Cortex of kidney (tissue), 1 donor: ENCODE measurements around the gene GRIK1.

ENCODE experiments used
- DNase-seq: peaks from one replicate; lab custom pipeline; 2025; lab: John Stamatoyannopoulos, UW

GRIK1 gene

DNA sequence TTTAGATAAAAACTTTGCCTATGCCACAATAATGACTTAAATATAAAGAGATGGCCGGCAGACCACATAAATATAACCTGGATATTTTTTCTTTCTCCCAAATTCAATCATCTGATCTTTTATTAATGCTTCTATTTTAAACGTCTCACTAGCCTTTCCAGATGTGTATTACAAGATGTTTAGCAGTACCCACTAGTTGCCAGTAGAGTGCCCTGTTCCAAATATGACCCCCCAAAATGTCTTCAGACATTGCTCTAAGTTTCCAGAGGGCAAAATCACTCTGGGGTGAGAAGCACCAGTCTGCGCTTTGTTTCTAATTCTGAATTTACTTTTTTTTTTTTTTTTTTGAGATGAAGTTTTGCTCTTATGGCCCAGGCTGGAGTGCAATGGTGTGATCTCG, 268.1 kb downstream of the GRIK1 start:
- DNase-seq: no peak

- no peak for DNase-seq
Observed at GRCh38 chr21:29670228-29670627, 269.6 kb downstream of the GRIK1 start.

DNA sequence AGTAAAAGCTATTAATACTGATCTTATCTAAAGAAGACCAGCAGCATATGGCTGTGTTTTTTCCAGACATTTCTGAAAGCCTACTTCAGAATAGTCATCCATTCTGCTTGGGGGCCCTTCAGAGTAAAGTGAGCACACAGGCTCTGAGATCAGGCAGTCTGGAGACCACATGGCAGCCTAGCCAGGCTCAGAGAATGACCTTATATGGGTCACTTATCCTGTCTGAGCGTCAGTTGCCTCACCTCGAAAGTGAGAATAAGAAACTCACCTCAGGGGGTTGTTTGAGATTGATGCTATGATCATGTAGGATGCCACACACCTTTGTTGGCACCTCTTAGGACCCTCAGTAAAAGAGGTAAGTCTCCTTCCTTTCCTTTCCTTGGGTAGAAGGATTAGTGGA, 270.4 kb downstream of the GRIK1 start:
- DNase-seq: no peak

- DNase-seq: no peak
Observed at GRCh38 chr21:29667651-29668050, 272.1 kb downstream of the GRIK1 start.

DNA sequence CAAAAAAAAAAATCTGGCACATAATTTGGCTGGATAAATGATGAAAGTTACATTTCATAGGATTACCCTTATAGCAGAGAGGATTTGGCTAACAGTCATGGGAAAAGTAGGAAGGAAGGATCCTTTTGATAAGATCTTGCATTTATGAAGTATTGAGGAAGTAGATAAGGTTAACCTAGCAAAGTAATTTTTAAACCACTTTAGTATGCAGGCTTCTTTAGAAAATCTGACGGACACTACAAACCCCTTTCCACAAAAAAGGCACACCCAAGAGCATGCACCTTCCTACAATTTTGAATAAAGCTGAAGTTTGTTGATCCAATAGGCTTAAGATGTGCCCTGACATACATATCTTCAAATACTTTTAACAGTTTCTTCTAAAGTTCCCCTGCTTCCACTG, 275.2 kb downstream of the GRIK1 start:
- no peak for DNase-seq

DNA sequence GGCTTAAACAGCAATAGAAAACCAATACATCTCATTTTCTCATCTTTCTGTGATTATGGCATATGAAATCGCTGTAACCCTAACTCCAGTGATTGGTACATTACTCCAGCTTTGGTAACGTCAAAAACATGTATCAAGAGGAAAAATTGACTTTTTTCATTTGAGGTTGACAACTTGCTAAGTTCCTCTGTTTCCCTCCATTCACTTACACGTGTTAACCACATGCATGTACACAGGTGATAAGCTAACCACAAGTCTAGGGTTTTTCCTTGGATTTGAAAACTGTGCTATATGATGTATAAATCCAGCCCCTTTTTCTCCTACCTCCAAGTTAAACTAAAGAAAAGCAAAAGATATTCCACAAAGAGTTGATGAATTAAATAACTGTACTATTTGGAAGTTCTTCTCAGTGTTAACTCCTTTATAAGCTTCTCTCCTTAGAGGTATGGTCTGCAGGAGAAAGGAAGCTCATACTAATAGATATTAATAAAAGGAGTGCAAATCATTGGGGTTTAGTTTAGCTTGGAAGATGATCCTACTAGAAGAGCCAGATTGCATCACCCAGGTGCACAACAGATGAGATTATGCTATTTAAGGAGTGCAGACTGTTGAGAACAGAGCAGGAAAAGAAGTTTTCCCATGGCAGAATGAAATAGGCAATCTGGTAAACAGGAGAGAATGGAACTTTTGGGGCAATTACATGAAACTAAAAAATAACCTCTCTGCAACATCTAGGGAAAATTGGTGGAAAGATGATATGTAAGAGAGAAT, 277.9 kb downstream of the GRIK1 start:
- DNase-seq: no peak

GRCh38 chr21:29660047-29660720, 279.6 kb downstream of the GRIK1 start:
- DNase-seq: no peak

GRCh38 chr21:29658934-29659203, 280.9 kb downstream of the GRIK1 start:
- no peak for DNase-seq

- no peak for DNase-seq
Observed at GRCh38 chr21:29658177-29658933, 281.4 kb downstream of the GRIK1 start.

GRCh38 chr21:29657240-29657989, 282.4 kb downstream of the GRIK1 start:
- DNase-seq: no peak

GRCh38 chr21:29656504-29657239, 283.1 kb downstream of the GRIK1 start:
- no peak for DNase-seq

DNA sequence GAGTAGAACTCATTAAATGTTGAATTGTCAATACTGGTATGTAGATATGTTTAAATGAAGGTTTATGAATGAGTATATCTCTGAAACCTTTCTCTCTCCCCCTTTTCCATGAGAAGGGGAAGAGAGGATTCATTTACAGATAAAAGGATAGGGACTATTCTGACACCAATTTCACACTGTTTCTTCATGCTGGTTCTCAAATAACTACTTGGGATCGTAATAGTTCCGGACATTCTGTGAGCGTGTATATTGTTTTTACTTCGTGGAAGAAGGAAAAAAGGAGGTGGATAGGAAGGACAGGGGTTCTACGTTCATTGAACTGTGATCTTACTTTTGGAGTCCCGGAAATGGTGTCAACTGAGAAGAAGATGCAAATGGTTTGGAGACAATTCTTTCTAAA, 284.2 kb downstream of the GRIK1 start:
- no peak for DNase-seq

DNA sequence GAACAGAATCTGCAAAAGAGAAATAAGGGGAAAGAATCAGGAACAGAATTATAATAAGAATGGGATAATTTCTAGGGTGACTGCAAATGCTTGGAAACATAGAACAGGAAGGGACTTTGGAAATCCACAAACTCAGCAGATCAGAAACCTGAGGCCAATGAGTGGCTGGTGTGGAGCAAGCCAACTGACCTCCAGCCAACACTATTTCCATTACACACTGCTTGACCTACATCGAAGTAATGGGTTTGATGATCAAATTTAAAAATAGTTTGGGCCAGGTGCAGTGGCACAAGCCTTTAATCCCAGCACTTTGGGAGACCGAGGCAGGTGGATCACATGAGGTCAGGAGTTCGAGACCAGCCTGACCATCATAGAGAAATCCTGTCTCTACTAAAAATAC, 284.9 kb downstream of the GRIK1 start:
- no peak for DNase-seq

DNA sequence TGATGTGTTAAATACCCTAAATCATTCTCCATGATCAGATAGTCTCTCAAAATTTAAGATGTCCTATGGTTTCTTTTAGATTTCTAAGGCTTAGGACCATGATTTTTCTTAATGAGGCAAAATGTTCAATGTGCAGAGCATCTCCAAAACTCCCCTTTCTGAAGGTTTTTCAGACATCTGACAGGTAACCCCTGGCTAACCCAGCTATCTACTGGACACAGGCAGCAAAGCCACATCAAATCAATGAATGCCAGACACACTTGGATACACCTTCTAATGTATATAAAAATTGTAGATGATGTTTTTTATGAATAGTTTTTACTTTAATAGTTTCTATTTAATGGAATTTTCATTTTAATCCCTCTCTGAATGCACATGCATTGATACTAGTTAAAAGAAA, 285.6 kb downstream of the GRIK1 start:
- no peak for DNase-seq

- no peak for DNase-seq
Observed at GRCh38 chr21:29650523-29651022, 289.2 kb downstream of the GRIK1 start.

GRCh38 chr21:29649406-29649814, 290.4 kb downstream of the GRIK1 start:
- no peak for DNase-seq

GRCh38 chr21:29648710-29649240, 291.0 kb downstream of the GRIK1 start:
- DNase-seq: no peak

DNA sequence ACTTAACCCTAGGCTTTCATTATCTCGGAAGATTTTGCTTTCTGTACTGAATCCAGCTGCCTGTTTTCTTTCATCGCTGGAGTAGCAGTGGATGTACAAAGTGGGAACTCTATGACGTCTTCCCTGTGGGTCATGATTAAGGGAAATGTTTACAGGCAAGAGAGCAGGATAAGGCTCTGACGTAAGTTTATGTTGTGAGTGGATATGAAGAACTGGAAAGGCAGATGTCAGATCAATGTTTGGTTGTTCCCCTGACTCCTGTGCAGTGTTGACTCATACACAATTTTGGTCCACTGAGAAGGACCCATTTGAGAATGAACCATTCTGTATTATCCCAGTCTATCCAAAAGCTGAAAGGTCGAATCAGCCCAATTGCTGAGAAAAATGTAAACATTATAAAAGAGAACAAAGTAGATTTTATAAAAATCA, 292.4 kb downstream of the GRIK1 start:
- DNase-seq: no peak

GRCh38 chr21:29645666-29646553, 293.9 kb downstream of the GRIK1 start:
- DNase-seq: no peak

GRCh38 chr21:29643289-29643688, 296.5 kb downstream of the GRIK1 start:
- DNase-seq: no peak
